Lower lobe of right lung (tissue), 2 donors: ENCODE measurements around the gene LTO1. TPM values are rescaled to one million over a fixed set of nuclear protein-coding genes. Genes with fewer than 3 reads are reported as not detected.
"Not testable (repeated sequence)": the region's sequence is repeated elsewhere in the genome, so short reads cannot be mapped to it uniquely, and the experiment has no call there.

Experiments used
- ATAC-seq, 2 donors: fragments of 200-7000 bp; cut with Tn5 transposase; one replicate each; pipeline ENCODE4 v1.9.1; 2020 to 2022; ENCODE audit warnings: mild to moderate bottlenecking in 2 of 2, moderate library complexity in 2 of 2
- DNase-seq: peaks from one replicate; pipeline ENCODE4 v3.0.0-alpha.2; 2020
- H3K27ac ChIP-seq: fragments of 200-600 bp; one replicate; pipeline ENCODE4 v1.8.0; 2022
- H3K27me3 ChIP-seq: fragments of 200-600 bp; one replicate; pipeline ENCODE4 v1.8.0; 2022; ENCODE audit warnings: low read depth
- H3K36me3 ChIP-seq: fragments of 200-600 bp; one replicate; pipeline ENCODE4 v1.8.0; 2022; ENCODE audit warnings: mild to moderate bottlenecking
- H3K4me1 ChIP-seq: fragments of 200-600 bp; one replicate; pipeline ENCODE4 v1.8.0; 2022
- H3K4me3 ChIP-seq: fragments of 200-600 bp; one replicate; pipeline ENCODE4 v1.8.0; 2022; ENCODE audit warnings: mild to moderate bottlenecking
- H3K9me3 ChIP-seq: fragments of 200-600 bp; one replicate; pipeline ENCODE4 v1.8.0; 2022
- intact Hi-C: fragments of 100-400 bp; cut with DNase I; formaldehyde crosslinking; loops from one replicate; pipeline ENCODE4 v1.11.0; 2022
- total RNA-seq: library from RNA; stranded (reverse); fragmentation: NEBNext Ultra II Directional; extraction: Animal tissue kit (Norgen Biotek cat#: 25700); gene quantifications from one replicate; pipeline ENCODE4 v1.2.1, GENCODE V29; 2021
- TF ChIP-seq, protein P1 (sequence below): fragments of 200-600 bp; IDR thresholded peaks from one replicate; pipeline ENCODE4 v1.8.0; 2022; ENCODE audit warnings: antibody characterized with exemption, mild to moderate bottlenecking
- donor health status: DM: no; HTN: yes; CAD: no; lungs with severe emphysema.

Gene LTO1
- total RNA-seq, 1 donor from 2014 or later: 23.7 TPM

- DNase-seq (no peak), ATAC-seq (no peak)
- no peaks in the 10 kb centered on the region for H3K9me3 ChIP-seq
- TF ChIP-seq, protein P1, sequence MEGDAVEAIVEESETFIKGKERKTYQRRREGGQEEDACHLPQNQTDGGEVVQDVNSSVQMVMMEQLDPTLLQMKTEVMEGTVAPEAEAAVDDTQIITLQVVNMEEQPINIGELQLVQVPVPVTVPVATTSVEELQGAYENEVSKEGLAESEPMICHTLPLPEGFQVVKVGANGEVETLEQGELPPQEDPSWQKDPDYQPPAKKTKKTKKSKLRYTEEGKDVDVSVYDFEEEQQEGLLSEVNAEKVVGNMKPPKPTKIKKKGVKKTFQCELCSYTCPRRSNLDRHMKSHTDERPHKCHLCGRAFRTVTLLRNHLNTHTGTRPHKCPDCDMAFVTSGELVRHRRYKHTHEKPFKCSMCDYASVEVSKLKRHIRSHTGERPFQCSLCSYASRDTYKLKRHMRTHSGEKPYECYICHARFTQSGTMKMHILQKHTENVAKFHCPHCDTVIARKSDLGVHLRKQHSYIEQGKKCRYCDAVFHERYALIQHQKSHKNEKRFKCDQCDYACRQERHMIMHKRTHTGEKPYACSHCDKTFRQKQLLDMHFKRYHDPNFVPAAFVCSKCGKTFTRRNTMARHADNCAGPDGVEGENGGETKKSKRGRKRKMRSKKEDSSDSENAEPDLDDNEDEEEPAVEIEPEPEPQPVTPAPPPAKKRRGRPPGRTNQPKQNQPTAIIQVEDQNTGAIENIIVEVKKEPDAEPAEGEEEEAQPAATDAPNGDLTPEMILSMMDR: no peak
- H3K36me3 ChIP-seq: no peaks in the 10 kb centered on the region
- H3K27me3 ChIP-seq: peaks cover 71% of the 10 kb centered on the region
- H3K4me3 ChIP-seq: no peak overlapping the region
- intact Hi-C loops: no loop called here
- H3K27ac ChIP-seq: no peak overlapping the region
- H3K4me1 ChIP-seq: peaks cover 21% of the 10 kb centered on the region
Observed at GRCh38 chr11:69699213-69699612, 24.1 kb upstream of the LTO1 start.

- TF ChIP-seq, protein P1: no peak
- Histone ChIP-seq H3K36me3 (no peaks in the 10 kb centered on the region), H3K4me3 (no peak overlapping the region), H3K27ac (no peak overlapping the region), H3K27me3 (peaks cover 71% of the 10 kb centered on the region), H3K9me3 (no peaks in the 10 kb centered on the region), H3K4me1 (peaks cover 13% of the 10 kb centered on the region)
- no peak for ATAC-seq
- DNase-seq: no peak
- intact Hi-C loops: no loop called here
Observed at GRCh38 chr11:69698362-69698761, 23.2 kb upstream of the LTO1 start.

DNA sequence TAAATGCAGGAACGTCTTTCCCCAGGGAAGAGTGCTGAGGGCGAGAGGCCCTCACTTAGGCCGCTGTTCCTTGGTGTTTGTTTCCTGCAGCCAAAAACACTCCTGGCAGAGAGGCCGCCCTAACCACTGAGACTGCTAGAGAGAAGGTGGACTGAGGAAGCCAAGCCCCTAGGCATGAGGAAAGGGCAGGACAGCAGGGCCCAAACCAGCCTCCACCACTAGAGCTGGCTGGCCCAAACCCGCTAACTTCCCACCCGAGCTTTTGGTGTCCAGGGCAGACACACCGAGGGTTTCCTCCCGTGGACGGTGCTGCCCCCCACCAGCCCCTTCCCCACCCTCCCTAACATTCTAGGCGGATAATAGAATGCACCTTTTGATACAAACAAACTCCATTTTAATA is 22.7 kb upstream of the LTO1 start:
- no peak for ATAC-seq
- Histone ChIP-seq H3K4me1 (peaks cover 10% of the 10 kb centered on the region), H3K36me3 (no peaks in the 10 kb centered on the region), H3K4me3 (no peak overlapping the region), H3K9me3 (no peaks in the 10 kb centered on the region), H3K27ac (no peak overlapping the region), H3K27me3 (peaks cover 69% of the 10 kb centered on the region)
- intact Hi-C loops: no loop called here
- no peak for DNase-seq
- TF ChIP-seq, protein P1: no peak

- Histone ChIP-seq H3K4me1 (peaks cover 10% of the 10 kb centered on the region), H3K36me3 (no peaks in the 10 kb centered on the region), H3K4me3 (no peak overlapping the region), H3K9me3 (no peaks in the 10 kb centered on the region), H3K27me3 (peaks cover 65% of the 10 kb centered on the region), H3K27ac (no peak overlapping the region)
- ATAC-seq (no peak), DNase-seq (no peak)
- TF ChIP-seq, protein P1: no peak
- intact Hi-C loops: no loop called here
Observed at GRCh38 chr11:69697469-69697843, 22.3 kb upstream of the LTO1 start.

GRCh38 chr11:69696749-69697468 is 21.8 kb upstream of the LTO1 start:
- no peak for ATAC-seq
- H3K9me3 ChIP-seq: no peaks in the 10 kb centered on the region
- H3K27me3 ChIP-seq: peaks cover 60% of the 10 kb centered on the region
- no peaks in the 10 kb centered on the region for H3K36me3 ChIP-seq
- no peak overlapping the region for H3K4me3 ChIP-seq
- TF ChIP-seq, protein P1: no peak
- intact Hi-C loops: no loop called here
- no peak for DNase-seq
- H3K27ac ChIP-seq: no peak overlapping the region
- H3K4me1 ChIP-seq: peaks cover 10% of the 10 kb centered on the region

GRCh38 chr11:69695995-69696394 is 20.8 kb upstream of the LTO1 start:
- peaks cover 51% of the 10 kb centered on the region for H3K27me3 ChIP-seq
- ATAC-seq, H3K27ac ChIP-seq, H3K4me1 ChIP-seq, DNase-seq, H3K36me3 ChIP-seq, intact Hi-C loops, H3K4me3 ChIP-seq, H3K9me3 ChIP-seq: not testable (repeated sequence)
